Hepatocyte (in vitro differentiated cells): ENCODE measurements around the gene OR51G1. TPM values are rescaled to one million over a fixed set of nuclear protein-coding genes. Genes with fewer than 3 reads are reported as not detected.
"Not testable (repeated sequence)": the region's sequence is repeated elsewhere in the genome, so short reads cannot be mapped to it uniquely, and the experiment has no call there.

Source experiments
- DNase-seq: peaks from one replicate; pipeline ENCODE4 v3.0.0-alpha.2; 2016; ENCODE audit warnings: low spot score
- H2AFZ ChIP-seq: fragments of 200-600 bp; sonication (generic); 2 replicates; pipeline ENCODE4 v1.6.0; 2016; ENCODE audit warnings: antibody characterized with exemption, mild to moderate bottlenecking
- H3K27ac ChIP-seq: fragments of 200-600 bp; sonication (generic); 2 replicates; pipeline ENCODE4 v1.5.1; 2016; ENCODE audit warnings: mild to moderate bottlenecking
- H3K27me3 ChIP-seq: fragments of 200-600 bp; sonication (generic); 2 replicates; pipeline ENCODE4 v1.6.1; 2016
- H3K36me3 ChIP-seq: fragments of 200-600 bp; sonication (generic); replicated peaks from 2 replicates; pipeline ENCODE4 v1.5.1; 2016; ENCODE audit warnings: low read depth; ENCODE audit not compliant: insufficient read depth
- H3K4me1 ChIP-seq: fragments of 200-600 bp; sonication (generic); 2 replicates; pipeline ENCODE4 v1.5.1; 2016; ENCODE audit warnings: mild to moderate bottlenecking, moderate library complexity; ENCODE audit not compliant: insufficient read depth
- H3K4me2 ChIP-seq: fragments of 200-600 bp; sonication (generic); 2 replicates; pipeline ENCODE4 v1.6.0; 2016
- H3K4me3 ChIP-seq: fragments of 200-600 bp; sonication (generic); 2 replicates; pipeline ENCODE4 v1.5.1; 2016; ENCODE audit warnings: mild to moderate bottlenecking
- H3K79me2 ChIP-seq: fragments of 200-600 bp; sonication (generic); 2 replicates; pipeline ENCODE4 v1.6.0; 2017; ENCODE audit warnings: mild to moderate bottlenecking
- H3K9me2 ChIP-seq: fragments of 200-600 bp; sonication (generic); replicated peaks from 2 replicates; pipeline ENCODE4 v1.6.0; 2017; ENCODE audit warnings: mild to moderate bottlenecking; ENCODE audit not compliant: insufficient read depth
- H3K9me3 ChIP-seq: fragments of 200-600 bp; sonication (generic); 2 replicates; pipeline ENCODE4 v1.5.1; 2016; ENCODE audit warnings: low read depth, mild to moderate bottlenecking
- H4K20me1 ChIP-seq: fragments of 200-600 bp; sonication (generic); 2 replicates; pipeline ENCODE4 v1.6.0; 2016; ENCODE audit warnings: mild to moderate bottlenecking; ENCODE audit not compliant: insufficient read depth, poor library complexity, severe bottlenecking
- CTCF ChIP-seq: fragments of 200-600 bp; sonication (generic); IDR thresholded peaks from 2 replicates; pipeline ENCODE4 v1.5.1; 2016; ENCODE audit warnings: antibody characterized with exemption, mild to moderate bottlenecking; ENCODE audit not compliant: poor library complexity
- EZH2 ChIP-seq: fragments of 200-600 bp; sonication (generic); IDR thresholded peaks from 2 replicates; pipeline ENCODE4 v1.6.1; 2016; ENCODE audit warnings: antibody characterized with exemption, mild to moderate bottlenecking, borderline replicate concordance
- EZH2phosphoT487 ChIP-seq: fragments of 200-600 bp; sonication (generic); IDR thresholded peaks from one replicate; pipeline ENCODE4 v1.6.1; 2018; ENCODE audit warnings: antibody characterized with exemption, mild to moderate bottlenecking, low read depth, moderate library complexity; ENCODE audit not compliant: unreplicated experiment, severe bottlenecking
- WGBS: methylation state at CpG from one replicate; pipeline ENCODE4 v1.1.6; 2016; ENCODE audit warnings: low lambda C conversion rate; ENCODE audit errors: missing lambda C conversion rate; 5-methylcytosine and 5-hydroxymethylcytosine counted together
- polyA plus RNA-seq: library from polyadenylated mRNA; unstranded; fragments of >200 nt; fragmentation: Nextera tagmentation; extraction: Ambion mirVana; gene quantifications from 2 replicates; pipeline ENCODE4 v1.2.1, GENCODE V29; 2016
- total RNA-seq: library from RNA; depleted of rRNA; stranded (reverse); fragments of >200 nt; gene quantifications from 2 replicates; pipeline ENCODE4 v1.2.3, GENCODE V29; 2014

OR51G1 gene
- total RNA-seq (not detected in 2 replicates), polyA plus RNA-seq (not detected in 2 replicates)

GRCh38 chr11:4924239-4924638, at the start of gene OR51G1:
TSS of gene OR51G1 (minus strand) at chr11:4924339. CDS start at chr11:4924339, 0 bp downstream.
- Histone ChIP-seq H3K36me3 (no peaks in the 10 kb centered on the region), H3K4me1 (no peaks in the 10 kb centered on the region), H3K4me2 (no peak within 1 kb of the TSS), H3K4me3 (no peak within 1 kb of the TSS), H3K27ac (no peak within 1 kb of the TSS), H3K79me2 (no peaks in the 10 kb centered on the region), H3K9me2 (no peaks in the 10 kb centered on the region), H3K27me3 (no peaks in the 10 kb centered on the region), H3K9me3 (no peaks in the 10 kb centered on the region), H4K20me1 (no peaks in the 10 kb centered on the region), H2AFZ (no peak within 1 kb of the TSS)
- TF ChIP-seq EZH2: no peak
- TF ChIP-seq CTCF: no peak
- TF ChIP-seq EZH2phosphoT487: no peak
- 95% methylated on average over 1 of the region's 1 CpG for WGBS
- no peak for DNase-seq

- Histone ChIP-seq H4K20me1 (no peaks in the 10 kb centered on the region), H3K27me3 (no peaks in the 10 kb centered on the region), H3K36me3 (no peaks in the 10 kb centered on the region), H3K4me2 (no peak overlapping the region), H3K9me2 (no peaks in the 10 kb centered on the region), H3K4me1 (no peaks in the 10 kb centered on the region), H3K27ac (no peak overlapping the region), H2AFZ (no peak overlapping the region), H3K4me3 (no peak overlapping the region), H3K79me2 (no peaks in the 10 kb centered on the region), H3K9me3 (no peaks in the 10 kb centered on the region)
- no peak for TF ChIP-seq EZH2phosphoT487
- no peak for TF ChIP-seq CTCF
- TF ChIP-seq EZH2: no peak
- DNase-seq: no peak
- WGBS: 71% methylated on average over 1 of the region's 1 CpG
Measured at GRCh38 chr11:4962816-4963215, 38.7 kb upstream of the OR51G1 start.

GRCh38 chr11:4960877-4961276, 36.7 kb upstream of the OR51G1 start:
- DNase-seq: no peak
- no peak for TF ChIP-seq CTCF
- no peak for TF ChIP-seq EZH2phosphoT487
- no peak for TF ChIP-seq EZH2
- Histone ChIP-seq H3K27ac (no peak overlapping the region), H3K9me2 (no peaks in the 10 kb centered on the region), H3K79me2 (no peaks in the 10 kb centered on the region), H3K4me3 (no peak overlapping the region), H2AFZ (no peak overlapping the region), H3K9me3 (no peaks in the 10 kb centered on the region), H3K4me2 (no peak overlapping the region), H3K27me3 (no peaks in the 10 kb centered on the region), H3K36me3 (no peaks in the 10 kb centered on the region), H3K4me1 (no peaks in the 10 kb centered on the region), H4K20me1 (no peaks in the 10 kb centered on the region)
- 79% methylated on average over 3 of the region's 3 CpGs for WGBS

GRCh38 chr11:4957396-4957795, 33.3 kb upstream of the OR51G1 start:
- H3K9me3 ChIP-seq: no peaks in the 10 kb centered on the region
- no peak overlapping the region for H3K4me3 ChIP-seq
- WGBS: 91% methylated on average over 4 of the region's 4 CpGs
- H3K9me2 ChIP-seq: no peaks in the 10 kb centered on the region
- no peak for DNase-seq
- no peaks in the 10 kb centered on the region for H4K20me1 ChIP-seq
- no peaks in the 10 kb centered on the region for H3K79me2 ChIP-seq
- H3K27ac ChIP-seq: no peak overlapping the region
- no peak overlapping the region for H3K4me2 ChIP-seq
- H3K36me3 ChIP-seq: no peaks in the 10 kb centered on the region
- no peak overlapping the region for H2AFZ ChIP-seq
- no peaks in the 10 kb centered on the region for H3K4me1 ChIP-seq
- H3K27me3 ChIP-seq: no peaks in the 10 kb centered on the region
- TF ChIP-seq EZH2 (no peak), EZH2phosphoT487 (no peak), CTCF (no peak)

- H3K79me2 ChIP-seq, H3K4me1 ChIP-seq, H3K36me3 ChIP-seq, H3K27me3 ChIP-seq, H3K9me2 ChIP-seq, H3K9me3 ChIP-seq, H2AFZ ChIP-seq, H3K4me2 ChIP-seq, H3K27ac ChIP-seq, H3K4me3 ChIP-seq, DNase-seq, H4K20me1 ChIP-seq: not testable (repeated sequence)
- WGBS: 76% methylated on average over 2 of the region's 2 CpGs
Measured at GRCh38 chr11:4955613-4956012, 31.5 kb upstream of the OR51G1 start, which contains the start of gene OR51A2. TSS of gene OR51A2 (minus strand) at chr11:4955713. CDS start at chr11:4955713, 0 bp downstream.
